Activated CD4-positive, alpha-beta memory T cell treated with anti-CD3 and anti-CD28 coated beads, Interleukin-2, amount 10 ng/mL, durations not matched to agents 7 days and 5 days (primary cell): ENCODE data around the gene MAPKAPK2. TPM values are rescaled to one million over a fixed set of nuclear protein-coding genes. Genes with fewer than 3 reads are reported as not detected.

Experiments
- CTCF ChIA-PET: fragments of 350-600 bp; sonication (Branson Sonifier 250); formaldehyde crosslinking; loops from one replicate; lab custom pipeline; 2021; ENCODE audit warnings: antibody characterized with exemption, inconsistent platforms; lab: Charles Lee
- POLR2A ChIA-PET: fragments of 350-600 bp; sonication (Branson Sonifier 250); formaldehyde crosslinking; loops from one replicate; lab custom pipeline; 2021; ENCODE audit warnings: antibody characterized with exemption; lab: Charles Lee
- DNase-seq: peaks from one replicate; pipeline ENCODE4 v3.0.0-alpha.2; 2020
- H3K27ac Mint-ChIP-seq: one replicate; pipeline ENCODE4 v1.8.0; 2021; ENCODE audit warnings: mild to moderate bottlenecking, mixed read lengths
- H3K27me3 Mint-ChIP-seq: one replicate; pipeline ENCODE4 v1.8.0; 2021; ENCODE audit warnings: mixed read lengths
- H3K36me3 Mint-ChIP-seq: one replicate; pipeline ENCODE4 v1.8.0; 2021; ENCODE audit warnings: low read depth, mixed read lengths
- H3K4me1 Mint-ChIP-seq: one replicate; pipeline ENCODE4 v1.8.0; 2021; ENCODE audit warnings: mixed read lengths
- H3K4me3 Mint-ChIP-seq: one replicate; pipeline ENCODE4 v1.8.0; 2021; ENCODE audit warnings: mild to moderate bottlenecking, mixed read lengths
- H3K9me3 Mint-ChIP-seq: one replicate; pipeline ENCODE4 v1.8.0; 2021; ENCODE audit warnings: mixed read lengths
- total RNA-seq, 2 experiments: library from RNA; stranded (reverse); gene quantifications; one replicate each; pipeline ENCODE4 v1.2.3, GENCODE V29; 2021

Gene MAPKAPK2
- total RNA-seq, 2 experiments from 2014 or later: 89.1 to 95.2 TPM

DNA sequence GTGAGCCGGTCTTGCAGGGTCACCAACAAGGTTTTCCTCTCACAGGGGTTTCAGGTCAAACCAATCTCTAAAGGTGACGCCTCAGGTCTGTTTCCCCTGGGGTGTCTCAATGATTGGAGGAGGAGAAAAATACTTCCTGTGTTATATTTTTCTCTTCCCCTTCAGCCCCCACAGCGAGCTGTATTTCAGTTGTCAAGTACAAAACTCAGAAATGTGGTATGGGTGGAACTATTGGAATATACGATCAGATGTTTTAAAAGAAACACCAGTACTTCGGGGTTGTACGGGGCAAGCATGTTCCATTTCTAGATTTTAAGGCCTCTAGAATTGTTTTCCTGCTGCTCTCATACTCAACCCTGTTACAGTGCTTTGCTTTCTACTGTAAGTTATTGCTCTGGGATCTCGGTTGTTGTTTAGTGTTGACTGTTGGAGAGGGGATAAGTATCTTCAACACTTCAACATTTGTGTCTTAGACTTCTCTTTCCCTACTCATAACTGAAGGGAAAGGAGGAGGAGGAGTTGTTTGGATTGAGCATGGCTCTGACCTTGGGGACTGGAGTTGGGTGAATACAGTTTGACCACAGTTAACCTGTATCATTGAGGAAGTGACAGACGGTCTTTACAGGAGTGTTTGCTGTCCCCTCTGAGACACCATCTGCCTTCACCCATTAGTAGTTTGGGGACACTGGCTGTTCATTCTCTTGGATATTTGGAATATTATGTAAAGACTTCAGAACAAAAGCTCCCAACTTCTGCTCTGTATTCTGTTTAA lies 2.0 kb downstream of the MAPKAPK2 start:
- Mint-ChIP-seq H3K27me3 (peaks cover 4% of the 10 kb centered on the region), H3K36me3 (peaks cover 8% of the 10 kb centered on the region), H3K9me3 (no peaks in the 10 kb centered on the region), H3K4me1 (peaks cover 42% of the 10 kb centered on the region), H3K4me3 (peak overlapping the region; percentile 100), H3K27ac (peak overlapping the region; percentile 98)
- ChIA-PET CTCF (interaction anchor here (0.9 to 2.6 kb wide), 4 partner anchors 23 to 74 kb away, joined by 3 to 9 read pairs (median 4); no protein-coding TSS in a partner anchor), POLR2A (interaction anchor here (0.7 to 2.9 kb wide), 11 partner anchors 10 to 290 kb away, joined by 3 to 11 read pairs (median 4); partner anchors contain the start of genes EIF2D and FCMR)
- DNase-seq: peak; percentile 44

GRCh38 chr1:206687251-206687914 lies 2.7 kb downstream of the MAPKAPK2 start:
- peaks cover 49% of the 10 kb centered on the region for H3K4me1 Mint-ChIP-seq
- H3K36me3 Mint-ChIP-seq: peaks cover 8% of the 10 kb centered on the region
- ChIA-PET POLR2A (interaction anchor here (1.1 to 2.8 kb wide), 4 partner anchors 10 to 28 kb away, joined by 3 to 6 read pairs (median 4); no protein-coding TSS in a partner anchor), CTCF (interaction anchor here (0.9 to 2.6 kb wide), 4 partner anchors 24 to 52 kb away, joined by 3 to 9 read pairs (median 4); partner anchors contain the start of gene DYRK3)
- peak overlapping the region; percentile 98 for H3K27ac Mint-ChIP-seq
- no peak for DNase-seq
- H3K27me3 Mint-ChIP-seq: peaks cover 4% of the 10 kb centered on the region
- peak overlapping the region; percentile 100 for H3K4me3 Mint-ChIP-seq
- H3K9me3 Mint-ChIP-seq: no peaks in the 10 kb centered on the region

DNA sequence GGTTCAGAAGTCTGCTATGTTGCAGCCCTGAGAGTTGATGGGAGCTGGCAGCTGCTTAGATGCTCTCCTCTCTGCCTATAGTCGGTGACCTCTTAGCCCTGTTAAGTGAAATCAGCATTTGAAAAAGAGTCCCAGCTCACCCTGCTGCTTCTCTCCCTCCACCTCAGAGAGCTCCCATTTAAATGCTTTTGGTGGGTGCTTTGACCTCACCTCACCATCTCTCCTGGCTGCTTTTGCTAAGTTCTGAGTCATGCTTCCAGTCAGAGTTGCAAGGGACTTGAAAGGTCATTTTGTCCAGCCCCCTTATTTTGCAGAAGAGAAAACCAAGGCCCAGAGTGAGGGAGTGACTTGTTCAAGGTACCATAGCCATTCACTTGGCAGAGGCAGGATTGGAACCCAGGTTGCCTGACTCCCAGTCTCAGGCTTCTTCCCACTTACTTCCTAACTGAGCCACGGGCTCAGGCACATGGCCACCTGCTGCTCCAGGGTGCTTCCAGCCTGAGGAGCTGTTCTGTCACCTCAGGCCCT lies 3.3 kb downstream of the MAPKAPK2 start:
- ChIA-PET CTCF (interaction anchor here (0.6 to 2.6 kb wide), 7 partner anchors 24 to 75 kb away, joined by 3 to 9 read pairs (median 4); partner anchors contain the start of gene DYRK3), POLR2A (interaction anchor here (0.6 to 2.8 kb wide), 6 partner anchors 9 to 32 kb away, joined by 3 to 6 read pairs (median 3); no protein-coding TSS in a partner anchor)
- H3K27ac Mint-ChIP-seq: no peak overlapping the region
- peaks cover 52% of the 10 kb centered on the region for H3K4me1 Mint-ChIP-seq
- peaks cover 4% of the 10 kb centered on the region for H3K27me3 Mint-ChIP-seq
- no peak overlapping the region for H3K4me3 Mint-ChIP-seq
- no peak for DNase-seq
- no peaks in the 10 kb centered on the region for H3K9me3 Mint-ChIP-seq
- peaks cover 8% of the 10 kb centered on the region for H3K36me3 Mint-ChIP-seq

DNA sequence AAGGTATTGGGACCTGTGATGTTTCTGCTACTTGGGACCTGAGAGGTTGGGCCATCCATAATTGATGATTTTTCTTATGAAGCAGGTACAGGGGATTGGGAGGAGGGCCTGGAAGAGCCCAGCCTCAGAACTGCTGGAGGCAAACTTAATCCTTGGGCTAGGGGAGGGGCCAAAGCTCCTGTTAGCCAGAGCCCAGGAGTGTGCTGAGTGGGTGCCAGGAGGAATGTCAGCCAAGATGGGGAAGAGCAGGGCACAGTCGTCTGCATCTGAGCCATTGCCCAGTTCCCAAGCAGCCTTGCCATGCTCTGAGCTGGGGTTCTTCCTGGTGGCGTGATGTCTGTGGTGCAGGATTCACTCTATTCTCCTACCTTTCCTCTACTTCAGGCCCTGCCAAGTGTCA lies 5.8 kb downstream of the MAPKAPK2 start:
- Mint-ChIP-seq H3K4me3 (no peak overlapping the region), H3K4me1 (peaks cover 52% of the 10 kb centered on the region), H3K36me3 (peaks cover 17% of the 10 kb centered on the region), H3K9me3 (no peaks in the 10 kb centered on the region), H3K27me3 (no peaks in the 10 kb centered on the region), H3K27ac (no peak overlapping the region)
- CTCF ChIA-PET: interaction anchor here (1.3 to 2.2 kb wide), 3 partner anchors 10 to 78 kb away, joined by 4 to 7 read pairs (median 5); no protein-coding TSS in a partner anchor
- POLR2A ChIA-PET: interaction anchor here (1.0 kb wide), 1 partner anchor 27 kb away, joined by 3 read pairs; no protein-coding TSS in a partner anchor
- DNase-seq: no peak

DNA sequence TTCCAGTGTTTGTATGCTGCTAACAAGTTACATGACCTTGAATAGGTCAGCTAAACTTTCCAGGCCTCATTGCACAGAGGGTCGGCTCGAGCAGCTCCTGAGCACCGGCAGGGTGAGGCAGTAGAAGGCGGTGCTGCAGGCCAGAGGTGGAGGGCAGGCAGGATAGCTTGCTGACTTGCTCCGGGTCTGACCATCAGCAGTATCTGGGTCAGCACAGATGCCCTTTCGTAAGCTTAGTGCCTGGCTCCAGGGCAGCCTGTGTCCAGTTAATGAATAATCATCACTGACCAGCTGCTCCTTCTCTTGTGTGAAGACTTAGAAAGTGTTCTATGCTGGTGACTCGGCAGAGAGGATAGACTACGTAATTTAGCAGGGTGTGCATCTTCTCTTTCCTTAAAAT lies 6.9 kb downstream of the MAPKAPK2 start:
- Mint-ChIP-seq H3K9me3 (no peaks in the 10 kb centered on the region), H3K4me1 (peaks cover 59% of the 10 kb centered on the region), H3K36me3 (peaks cover 21% of the 10 kb centered on the region), H3K4me3 (no peak overlapping the region), H3K27ac (no peak overlapping the region), H3K27me3 (no peaks in the 10 kb centered on the region)
- POLR2A ChIA-PET: interaction anchor here (1.2 to 1.9 kb wide), 2 partner anchors 15 to 60 kb away, joined by 3 to 6 read pairs; no protein-coding TSS in a partner anchor
- CTCF ChIA-PET: interaction anchor here (1.0 to 1.4 kb wide), 3 partner anchors 9 to 79 kb away, joined by 3 to 5 read pairs (median 4); partner anchors contain the start of gene EIF2D
- no peak for DNase-seq

DNA sequence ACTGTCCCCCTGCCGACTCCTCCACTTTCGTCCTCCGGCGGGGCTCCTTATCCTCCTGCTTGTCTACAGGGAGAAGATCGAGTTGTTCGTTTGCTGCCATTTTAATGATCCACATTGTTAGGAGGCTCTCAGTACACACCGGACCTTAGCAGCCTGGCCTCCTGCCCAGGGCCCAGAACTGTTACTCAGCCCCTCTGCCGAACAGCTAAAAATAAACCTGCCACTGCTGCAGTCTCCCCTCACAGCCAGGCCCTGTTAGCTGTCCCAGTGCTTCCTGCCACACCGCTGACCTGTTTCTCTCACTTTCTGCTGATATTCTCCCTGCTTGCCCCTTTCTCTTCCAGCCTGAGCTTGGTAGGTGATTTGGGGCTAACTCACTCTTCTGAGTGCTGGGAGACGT lies 8.3 kb downstream of the MAPKAPK2 start:
- Mint-ChIP-seq H3K9me3 (no peaks in the 10 kb centered on the region), H3K36me3 (peaks cover 32% of the 10 kb centered on the region), H3K4me1 (peaks cover 54% of the 10 kb centered on the region), H3K4me3 (no peak overlapping the region), H3K27me3 (no peaks in the 10 kb centered on the region), H3K27ac (no peak overlapping the region)
- CTCF ChIA-PET: interaction anchor here (1.9 kb wide), 1 partner anchor 219 kb away, joined by 5 read pairs; no protein-coding TSS in a partner anchor
- no peak for DNase-seq
- POLR2A ChIA-PET: interaction anchor here (1.9 to 2.3 kb wide), 2 partner anchors 10 to 13 kb away, joined by 6 to 11 read pairs; no protein-coding TSS in a partner anchor

DNA sequence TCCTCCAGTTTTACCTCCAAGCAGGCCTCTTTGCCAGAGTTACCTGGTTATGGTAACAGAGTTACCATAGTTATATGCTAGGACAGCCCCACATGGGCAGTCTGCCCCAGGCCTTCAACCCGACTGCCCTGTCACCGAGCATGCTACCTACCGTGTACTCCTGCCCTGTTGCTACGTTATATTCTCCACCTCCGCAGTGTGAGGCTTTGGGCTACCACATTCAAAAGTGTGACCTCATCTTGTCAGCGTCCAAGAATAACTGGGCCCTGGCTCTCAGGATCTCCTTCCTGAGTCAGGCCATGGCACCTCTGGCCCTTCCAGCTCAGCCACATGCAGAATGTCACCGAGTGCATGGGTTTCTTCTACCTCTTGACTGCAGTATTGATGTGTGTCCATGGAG lies 8.9 kb downstream of the MAPKAPK2 start:
- ChIA-PET CTCF (interaction anchor here (1.2 to 1.9 kb wide), 2 partner anchors 30 to 219 kb away, joined by 3 to 5 read pairs; no protein-coding TSS in a partner anchor), POLR2A (interaction anchor here (2.3 kb wide), 1 partner anchor 10 kb away, joined by 11 read pairs; no protein-coding TSS in a partner anchor)
- Mint-ChIP-seq H3K9me3 (no peaks in the 10 kb centered on the region), H3K27ac (no peak overlapping the region), H3K27me3 (no peaks in the 10 kb centered on the region), H3K36me3 (peaks cover 32% of the 10 kb centered on the region), H3K4me3 (no peak overlapping the region), H3K4me1 (peaks cover 52% of the 10 kb centered on the region)
- DNase-seq: no peak

- Mint-ChIP-seq H3K4me1 (peaks cover 54% of the 10 kb centered on the region), H3K9me3 (no peaks in the 10 kb centered on the region), H3K27ac (no peak overlapping the region), H3K4me3 (no peak overlapping the region), H3K36me3 (peaks cover 30% of the 10 kb centered on the region), H3K27me3 (no peaks in the 10 kb centered on the region)
- CTCF ChIA-PET: interaction anchor here (1.2 to 1.9 kb wide), 2 partner anchors 31 to 218 kb away, joined by 3 to 5 read pairs; no protein-coding TSS in a partner anchor
- no peak for DNase-seq
- POLR2A ChIA-PET: interaction anchor here (1.0 to 2.3 kb wide), 2 partner anchors 9 to 12 kb away, joined by 3 to 11 read pairs; no protein-coding TSS in a partner anchor
Observed at GRCh38 chr1:206694171-206695124, 9.7 kb downstream of the MAPKAPK2 start.

- no peak for DNase-seq
- Mint-ChIP-seq H3K4me1 (peaks cover 58% of the 10 kb centered on the region), H3K27me3 (no peaks in the 10 kb centered on the region), H3K27ac (no peak overlapping the region), H3K36me3 (peaks cover 30% of the 10 kb centered on the region), H3K4me3 (no peak overlapping the region), H3K9me3 (no peaks in the 10 kb centered on the region)
- ChIA-PET CTCF (no interaction called here), POLR2A (no interaction called here)
Observed at GRCh38 chr1:206695733-206696132, 11.0 kb downstream of the MAPKAPK2 start.

GRCh38 chr1:206696812-206697585 lies 12.3 kb downstream of the MAPKAPK2 start:
- DNase-seq: no peak
- Mint-ChIP-seq H3K36me3 (peaks cover 32% of the 10 kb centered on the region), H3K9me3 (no peaks in the 10 kb centered on the region), H3K27me3 (no peaks in the 10 kb centered on the region), H3K4me3 (no peak overlapping the region), H3K27ac (no peak overlapping the region), H3K4me1 (peaks cover 57% of the 10 kb centered on the region)
- ChIA-PET CTCF (interaction anchor here (0.5 kb wide), 1 partner anchor 223 kb away, joined by 4 read pairs; no protein-coding TSS in a partner anchor), POLR2A (interaction anchor here (1.1 to 1.2 kb wide), 2 partner anchors 10 to 18 kb away, joined by 4 to 6 read pairs; no protein-coding TSS in a partner anchor)

GRCh38 chr1:206698011-206698410 lies 13.3 kb downstream of the MAPKAPK2 start:
- DNase-seq: no peak
- Mint-ChIP-seq H3K27me3 (no peaks in the 10 kb centered on the region), H3K4me1 (peaks cover 57% of the 10 kb centered on the region), H3K27ac (no peak overlapping the region), H3K9me3 (no peaks in the 10 kb centered on the region), H3K4me3 (no peak overlapping the region), H3K36me3 (peaks cover 36% of the 10 kb centered on the region)
- CTCF ChIA-PET: interaction anchor here (1.4 kb wide), 1 partner anchor 29 kb away, joined by 5 read pairs; no protein-coding TSS in a partner anchor
- POLR2A ChIA-PET: no interaction called here
